Activated CD4-positive, alpha-beta T cell treated with anti-CD3 and anti-CD28 coated beads, Interleukin-2, Interleukin-4, amounts not matched to agents 100 ng/mL and 50 ng/mL, durations not matched to agents 16 hours and 8 hours (primary cell): Measurements from ENCODE around the gene SAE1.
A peak's percentile ranks its signal among the peaks of the same experiment; 100 is the strongest.

ENCODE experiments used
- DNase-seq: peaks from one replicate; pipeline ENCODE4 v3.0.0-alpha.2; 2020; ENCODE audit warnings: low spot score

Gene SAE1

GRCh38 chr19:47106821-47107201, 23.8 kb upstream of the SAE1 start:
- DNase-seq: no peak

- peak; percentile 72 for DNase-seq
These were observed 23.3 kb upstream of the SAE1 start for GRCh38 chr19:47107202-47107952.

- peak; percentile 45 for DNase-seq
These were observed 22.5 kb upstream of the SAE1 start for GRCh38 chr19:47107953-47108746.

- DNase-seq: no peak
These were observed 21.5 kb upstream of the SAE1 start for GRCh38 chr19:47109177-47109540.

GRCh38 chr19:47109541-47110375, 20.9 kb upstream of the SAE1 start:
- DNase-seq: peak; percentile 88

GRCh38 chr19:47110521-47111005, 20.1 kb upstream of the SAE1 start:
- peak; percentile 51 for DNase-seq

- peak; percentile 59 for DNase-seq
These were observed 19.5 kb upstream of the SAE1 start for GRCh38 chr19:47111006-47111621.

GRCh38 chr19:47111682-47112165, 18.9 kb upstream of the SAE1 start:
- DNase-seq: no peak

GRCh38 chr19:47112166-47112996, 18.3 kb upstream of the SAE1 start:
- peak; percentile 90 for DNase-seq

- DNase-seq: peak; percentile 100
These were observed 17.4 kb upstream of the SAE1 start, which contains the start of gene ZC3H4 for GRCh38 chr19:47112997-47113849. ZC3H4 (minus strand) TSS chr19:47113776; CDS start chr19:47112584, 1,192 bp downstream.

GRCh38 chr19:47113850-47114651, 16.6 kb upstream of the SAE1 start:
- DNase-seq: no peak

GRCh38 chr19:47120470-47121067, 10.1 kb upstream of the SAE1 start:
- DNase-seq: no peak

- DNase-seq: no peak
These were observed 8.0 kb upstream of the SAE1 start for GRCh38 chr19:47122359-47123335.

GRCh38 chr19:47123406-47123805, 7.2 kb upstream of the SAE1 start:
- DNase-seq: no peak

- DNase-seq: peak; percentile 67
These were observed 5.5 kb upstream of the SAE1 start for GRCh38 chr19:47124937-47125668.

- no peak for DNase-seq
These were observed 5.0 kb upstream of the SAE1 start for GRCh38 chr19:47125669-47125938.

- no peak for DNase-seq
These were observed 1.1 kb upstream of the SAE1 start for GRCh38 chr19:47129579-47129978.
